ENCODE results near the gene SELENOI. TPM values are rescaled to one million over a fixed set of nuclear protein-coding genes. Genes with fewer than 3 reads are reported as not detected.

Gene SELENOI
- total RNA-seq, result 8.9 and 24.4 TPM in 2 replicates

DNA sequence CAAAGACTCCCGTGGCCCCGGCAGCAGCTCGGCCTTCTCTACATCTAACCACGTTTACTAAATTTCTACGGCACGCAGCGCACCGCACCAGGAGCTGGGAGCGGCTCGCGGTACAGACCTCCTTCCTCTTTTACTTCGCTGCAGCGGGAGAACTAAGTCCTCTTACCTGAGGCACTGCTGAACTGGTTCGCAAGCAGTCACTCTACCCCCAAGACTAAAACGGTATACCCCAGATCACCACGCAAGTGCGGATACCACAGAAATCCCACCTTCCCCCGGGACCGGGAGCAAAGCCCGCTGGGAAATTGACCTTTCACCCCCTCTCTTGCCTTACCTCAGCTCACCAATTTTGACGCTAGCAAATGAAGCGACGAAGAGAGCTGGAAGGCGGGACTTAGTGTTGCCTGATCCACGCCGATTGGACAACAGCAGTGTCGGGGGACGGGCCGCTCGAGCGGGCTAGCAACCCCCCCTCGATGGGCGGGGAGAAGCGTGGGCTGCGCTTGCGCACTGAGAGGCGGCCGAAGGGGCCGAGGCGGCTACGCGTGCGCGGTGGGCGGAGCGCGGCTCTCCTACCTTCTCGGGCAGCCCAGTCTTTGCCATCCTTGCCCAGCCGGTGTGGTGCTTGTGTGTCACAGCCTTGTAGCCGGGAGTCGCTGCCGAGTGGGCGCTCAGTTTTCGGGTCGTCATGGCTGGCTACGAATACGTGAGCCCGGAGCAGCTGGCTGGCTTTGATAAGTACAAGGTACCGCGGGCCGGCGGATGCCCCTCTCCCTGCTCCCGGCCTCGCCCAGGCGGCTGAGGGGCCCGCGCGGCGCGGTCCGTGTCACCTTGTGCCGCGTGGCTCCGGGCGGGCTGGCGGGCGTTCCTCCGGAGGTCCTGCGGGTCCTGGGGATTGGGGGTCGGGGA is at the start of gene SELENOI:
SELENOI (plus strand) TSS at position 599 of the 909 bp plus-strand sequence; CDS start at position 689, 90 bp downstream.

GRCh38 chr2:26346454-26347053 is 611 bp downstream of the SELENOI start, which contains the start of gene ADGRF3:
ADGRF3 (minus strand) TSS chr2:26346789; CDS start chr2:26346234, 555 bp downstream.

DNA sequence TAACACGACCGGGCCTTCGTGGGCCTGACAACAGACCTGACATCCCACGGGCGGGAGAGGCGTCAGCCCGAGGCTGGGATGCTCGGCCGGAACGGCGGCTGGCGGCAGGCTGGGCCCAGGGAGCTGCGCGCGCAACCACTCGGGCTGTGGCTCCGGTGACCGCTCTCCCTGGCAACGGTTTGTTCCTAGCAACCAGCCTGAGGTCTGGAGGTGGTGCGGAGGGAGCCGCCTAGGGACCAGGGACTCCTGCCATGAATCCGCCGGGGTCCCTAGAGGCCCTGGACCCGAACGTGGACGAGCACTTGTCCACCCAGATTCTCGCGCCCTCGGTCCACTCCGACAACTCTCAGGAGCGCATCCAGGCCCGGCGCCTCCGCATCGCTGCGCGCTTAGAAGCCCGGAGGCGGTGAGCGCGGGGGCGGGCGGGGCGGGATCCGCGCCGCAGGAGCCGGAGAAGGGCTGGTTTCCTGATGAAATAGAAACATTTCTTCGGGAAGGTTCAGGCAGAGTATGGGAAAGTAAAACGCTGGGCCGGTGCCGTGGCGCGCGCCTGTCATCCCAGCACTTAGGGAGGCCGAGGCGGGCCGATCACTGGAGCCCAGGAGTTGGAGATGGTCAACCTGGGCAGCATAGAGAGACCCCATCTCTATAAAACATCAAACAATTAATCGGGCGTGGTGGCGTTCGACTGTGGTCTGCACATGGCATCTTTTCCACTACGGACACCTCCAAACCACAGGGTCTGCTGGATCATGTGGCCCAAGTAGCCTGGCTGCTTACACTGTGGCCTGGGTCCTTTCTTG is 56.0 kb downstream of the SELENOI start, which contains the start of gene DRC1:
DRC1 (plus strand) TSS at position 182 of the 803 bp plus-strand sequence; CDS start at position 252, 70 bp downstream.

Other genes starting within 250 kb of the SELENOI start
- gene GAREM2, start 173.1 kb upstream of the SELENOI start, total RNA-seq, result under 0.01 and 0.57 TPM in 2 replicates
- gene HADHA, start 101.5 kb upstream of the SELENOI start, total RNA-seq, result 142 and 186 TPM in 2 replicates
- gene HADHB, start 101.2 kb upstream of the SELENOI start, total RNA-seq, result 88.4 and 159 TPM in 2 replicates
- gene ADGRF3, start 646 bp downstream of the SELENOI start, total RNA-seq, result under 0.01 and 0.06 TPM in 2 replicates
- gene DRC1, start 55.8 kb downstream of the SELENOI start, total RNA-seq, result 0.13 and 0.65 TPM in 2 replicates
- gene OTOF, start 132.0 kb downstream of the SELENOI start, total RNA-seq, result 11.8 and 87.4 TPM in 2 replicates

Data from bladder microvascular endothelial cell (primary cell).